ENCODE results near the gene DCN.

DNA sequence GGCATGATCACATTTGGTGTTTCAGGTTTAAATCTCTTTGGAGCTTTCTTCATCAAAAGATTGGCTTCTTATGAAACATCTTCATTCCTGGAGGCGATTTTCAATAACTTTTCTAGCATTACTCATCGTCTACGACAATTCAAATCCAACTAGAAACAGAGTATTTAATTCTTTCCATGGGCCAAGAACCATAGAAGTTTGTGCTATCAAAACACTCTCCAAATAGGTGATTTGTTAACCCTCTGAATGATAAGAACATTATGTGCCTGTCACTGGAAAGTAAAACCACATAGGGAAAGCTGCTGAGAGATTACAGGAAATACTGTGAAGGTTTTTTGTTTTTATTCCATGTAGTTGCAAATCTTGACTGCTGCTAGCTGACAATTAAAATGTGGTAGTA is 6.9 kb upstream of the DCN start:
- TF ChIP-seq EZH2phosphoT487 (IDR thresholded peaks at IDR 0.05; ENCODE audit: borderline replicate concordance, low read depth, low read length) = no peak
- TF ChIP-seq, protein P1, sequence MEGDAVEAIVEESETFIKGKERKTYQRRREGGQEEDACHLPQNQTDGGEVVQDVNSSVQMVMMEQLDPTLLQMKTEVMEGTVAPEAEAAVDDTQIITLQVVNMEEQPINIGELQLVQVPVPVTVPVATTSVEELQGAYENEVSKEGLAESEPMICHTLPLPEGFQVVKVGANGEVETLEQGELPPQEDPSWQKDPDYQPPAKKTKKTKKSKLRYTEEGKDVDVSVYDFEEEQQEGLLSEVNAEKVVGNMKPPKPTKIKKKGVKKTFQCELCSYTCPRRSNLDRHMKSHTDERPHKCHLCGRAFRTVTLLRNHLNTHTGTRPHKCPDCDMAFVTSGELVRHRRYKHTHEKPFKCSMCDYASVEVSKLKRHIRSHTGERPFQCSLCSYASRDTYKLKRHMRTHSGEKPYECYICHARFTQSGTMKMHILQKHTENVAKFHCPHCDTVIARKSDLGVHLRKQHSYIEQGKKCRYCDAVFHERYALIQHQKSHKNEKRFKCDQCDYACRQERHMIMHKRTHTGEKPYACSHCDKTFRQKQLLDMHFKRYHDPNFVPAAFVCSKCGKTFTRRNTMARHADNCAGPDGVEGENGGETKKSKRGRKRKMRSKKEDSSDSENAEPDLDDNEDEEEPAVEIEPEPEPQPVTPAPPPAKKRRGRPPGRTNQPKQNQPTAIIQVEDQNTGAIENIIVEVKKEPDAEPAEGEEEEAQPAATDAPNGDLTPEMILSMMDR (conservative IDR thresholded peaks at IDR 0.05; ENCODE audit: low read length) = no peak

Data from OCI-LY7 (cell line).